ENCODE results near the gene AIP.

GRCh38 chr11:67468456-67468758 lies 14.4 kb upstream of the AIP start:
- TF ChIP-seq CTCF (IDR thresholded peaks at IDR 0.05), result no peak
- TF ChIP-seq POLR2A (IDR thresholded peaks at IDR 0.05), result no peak
- no peak for TF ChIP-seq EP300 (IDR thresholded peaks at IDR 0.05)
